ENCODE measurements around the gene PHLDA3. TPM values are rescaled to one million over a fixed set of nuclear protein-coding genes. Genes with fewer than 3 reads are reported as not detected.

PHLDA3 gene
- total and polyA plus RNA-seq, 4 donors = 0.36 to 2.2 (median 1.0) TPM

- Histone ChIP-seq H3K4me3 (ENCODE audit: low read depth in 1 of 3, low read length in 3 of 3) (no peak overlapping the region), H3K9me3 (ENCODE audit: control insufficient read depth in 4 of 4, low read length in 3 of 4) (no peaks in the 10 kb centered on the region), H3K36me3 (ENCODE audit: control insufficient read depth in 4 of 4, insufficient read depth in 3 of 4, low read depth in 1 of 4, low read length in 3 of 4) (no peaks in the 10 kb centered on the region), H3K9ac (ENCODE audit: low read depth in 1 of 2, low read length in 2 of 2) (no peak overlapping the region), H3K27me3 (ENCODE audit: control insufficient read depth in 4 of 4, insufficient read depth in 4 of 4, low read length in 3 of 4) (no peaks in the 10 kb centered on the region), H3K4me1 (ENCODE audit: control insufficient read depth in 4 of 4, insufficient read depth in 4 of 4, low read length in 3 of 4) (peaks cover 0 to 1% (median 0%) of the 10 kb centered on the region in 4 donors), H3K27ac (ENCODE audit: low read depth in 1 of 2, low read length in 2 of 2) (no peak overlapping the region)
- WGBS = 91% methylated on average over 7 of the region's 7 CpGs
- no peak for TF ChIP-seq HNF4G (IDR thresholded peaks at IDR 0.05)
- no peak for TF ChIP-seq RXRA (IDR thresholded peaks at IDR 0.05)
- TF ChIP-seq YY1 (IDR thresholded peaks at IDR 0.05) = no peak
- no peak for TF ChIP-seq REST (IDR thresholded peaks at IDR 0.05)
- TF ChIP-seq HNF4A (conservative IDR thresholded peaks at IDR 0.05) = no peak
- no peak for TF ChIP-seq ZBTB33 (IDR thresholded peaks at IDR 0.05)
- no peak for TF ChIP-seq MAX (IDR thresholded peaks at IDR 0.05)
- no peak for TF ChIP-seq GABPA (IDR thresholded peaks at IDR 0.05 in 1 of 2, conservative IDR thresholded peaks at IDR 0.05 in 1 of 2)
- no peak for TF ChIP-seq RAD21 (IDR thresholded peaks at IDR 0.05)
- no peak for TF ChIP-seq EGR1 (IDR thresholded peaks at IDR 0.05; ENCODE audit: low read depth in 2 of 2)
- no peak for DNase-seq (ENCODE audit: low spot score)
Observed at GRCh38 chr1:201443747-201444146, 25.2 kb downstream of the PHLDA3 start.

DNA sequence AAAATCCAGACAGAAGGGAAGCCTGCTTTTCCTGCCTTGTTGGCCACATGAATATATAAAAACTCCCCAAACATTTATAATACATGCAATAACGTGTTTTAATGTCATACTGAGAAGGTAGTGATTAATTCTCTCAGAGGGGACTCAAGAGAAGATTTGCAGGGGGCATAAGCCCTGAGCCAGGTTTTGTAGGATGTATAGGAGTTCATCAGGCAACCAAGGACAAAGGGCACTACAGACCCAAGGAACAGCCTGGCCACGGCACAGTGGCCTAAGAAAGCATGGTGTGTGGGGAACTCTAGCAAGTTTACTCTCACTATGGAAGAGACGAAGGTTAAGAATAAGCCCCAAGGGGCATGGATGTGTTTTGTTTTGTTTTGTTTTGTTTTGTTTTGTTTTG is 32.0 kb downstream of the PHLDA3 start:
- no peaks in the 10 kb centered on the region for H3K27me3 ChIP-seq (ENCODE audit: control insufficient read depth in 4 of 4, insufficient read depth in 4 of 4, low read length in 3 of 4)
- H3K4me3 ChIP-seq (ENCODE audit: low read depth in 1 of 3, low read length in 3 of 3) = no peak overlapping the region
- no peak for DNase-seq (ENCODE audit: low spot score)
- TF ChIP-seq GABPA (IDR thresholded peaks at IDR 0.05 in 1 of 2, conservative IDR thresholded peaks at IDR 0.05 in 1 of 2) (no peak), ATF3 (IDR thresholded peaks at IDR 0.05) (no peak), JUND (IDR thresholded peaks at IDR 0.05) (no peak), HNF4G (IDR thresholded peaks at IDR 0.05) (no peak), ZBTB33 (IDR thresholded peaks at IDR 0.05) (no peak), RAD21 (IDR thresholded peaks at IDR 0.05) (no peak), YY1 (IDR thresholded peaks at IDR 0.05) (no peak), MAX (IDR thresholded peaks at IDR 0.05) (no peak), RXRA (IDR thresholded peaks at IDR 0.05) (no peak), FOXA2 (IDR thresholded peaks at IDR 0.05) (no peak), SP1 (IDR thresholded peaks at IDR 0.05) (no peak)
- H3K27ac ChIP-seq (ENCODE audit: low read depth in 1 of 2, low read length in 2 of 2) = no peak overlapping the region
- WGBS = 66% methylated on average over 3 of the region's 3 CpGs
- no peak overlapping the region for H3K9ac ChIP-seq (ENCODE audit: low read depth in 1 of 2, low read length in 2 of 2)
- H3K36me3 ChIP-seq (ENCODE audit: control insufficient read depth in 4 of 4, insufficient read depth in 3 of 4, low read depth in 1 of 4, low read length in 3 of 4) = no peaks in the 10 kb centered on the region
- H3K4me1 ChIP-seq (ENCODE audit: control insufficient read depth in 4 of 4, insufficient read depth in 4 of 4, low read length in 3 of 4) = peaks cover 0 to 6% (median 3%) of the 10 kb centered on the region in 4 donors
- no peaks in the 10 kb centered on the region for H3K9me3 ChIP-seq (ENCODE audit: control insufficient read depth in 4 of 4, low read length in 3 of 4)
